ENCODE data around the gene GCLC. TPM values are rescaled to one million over a fixed set of nuclear protein-coding genes. Genes with fewer than 3 reads are reported as not detected.

Gene GCLC
- total RNA-seq, 1 experiment from 2014 or later, result 88.9 TPM

DNA sequence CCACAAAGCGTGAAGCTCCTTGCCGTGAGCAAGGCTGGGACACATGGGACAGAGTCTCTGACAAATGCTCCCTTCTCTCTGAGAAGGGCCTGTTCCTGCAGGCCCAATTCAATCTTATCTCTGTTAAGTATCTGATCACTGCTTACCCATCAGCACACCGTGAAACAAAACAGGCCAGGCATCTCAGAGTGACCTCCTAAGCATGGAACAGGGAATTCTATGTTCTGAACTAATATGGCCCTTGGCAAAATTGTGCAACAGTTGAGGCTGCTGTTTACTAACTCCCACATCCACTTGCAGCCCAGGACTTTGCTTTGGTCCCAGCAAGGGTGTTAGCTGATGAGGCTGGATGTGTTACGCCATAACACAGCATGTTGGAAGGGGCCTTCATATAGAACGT, 79.2 kb downstream of the GCLC start:
- ChIA-PET CTCF (interaction anchor here (0.7 kb wide), 1 partner anchor 106 kb away, joined by 3 read pairs; no protein-coding TSS in a partner anchor), POLR2A (interaction anchor here (0.6 kb wide), 1 partner anchor 328 kb away, joined by 3 read pairs; no protein-coding TSS in a partner anchor)
- peaks cover 20% of the 10 kb centered on the region for H3K4me1 Mint-ChIP-seq (ENCODE audit: low read depth, unreplicated experiment)
- H3K9me3 Mint-ChIP-seq (ENCODE audit: unreplicated experiment), result no peaks in the 10 kb centered on the region
- BruUV-seq (replicated peaks), result no TSS peak
- H3K4me1 ChIP-seq, result 0 out of 2 replicates have a peak, but pooled peaks cover 5% of the 10 kb centered on the region
- no peak overlapping the region for H3K4me3 Mint-ChIP-seq (ENCODE audit: unreplicated experiment)
- H3K27ac Mint-ChIP-seq (ENCODE audit: unreplicated experiment), result no peak overlapping the region
- H3K36me3 ChIP-seq (ENCODE audit: control insufficient read depth, insufficient read depth, low read length), result no peaks in the 10 kb centered on the region
- intact Hi-C loops (cut with micrococcal nuclease; ENCODE audit: unreplicated experiment), result no loop called here
- H3K36me3 Mint-ChIP-seq (ENCODE audit: insufficient read depth, unreplicated experiment), result no peaks in the 10 kb centered on the region
- peaks cover 4% of the 10 kb centered on the region for H3K27me3 Mint-ChIP-seq (ENCODE audit: insufficient read depth, unreplicated experiment)
- no peaks in the 10 kb centered on the region for H3K9me3 ChIP-seq
- DNase-seq, result peak; percentile 18 to 53
- no peaks in the 10 kb centered on the region for H3K27me3 ChIP-seq (replicated peaks; ENCODE audit: control insufficient read depth, insufficient read depth, low read length)
- no peak overlapping the region for H3K4me3 ChIP-seq (ENCODE audit: low read depth, low read length)
- TF ChIP-seq, protein P1, sequence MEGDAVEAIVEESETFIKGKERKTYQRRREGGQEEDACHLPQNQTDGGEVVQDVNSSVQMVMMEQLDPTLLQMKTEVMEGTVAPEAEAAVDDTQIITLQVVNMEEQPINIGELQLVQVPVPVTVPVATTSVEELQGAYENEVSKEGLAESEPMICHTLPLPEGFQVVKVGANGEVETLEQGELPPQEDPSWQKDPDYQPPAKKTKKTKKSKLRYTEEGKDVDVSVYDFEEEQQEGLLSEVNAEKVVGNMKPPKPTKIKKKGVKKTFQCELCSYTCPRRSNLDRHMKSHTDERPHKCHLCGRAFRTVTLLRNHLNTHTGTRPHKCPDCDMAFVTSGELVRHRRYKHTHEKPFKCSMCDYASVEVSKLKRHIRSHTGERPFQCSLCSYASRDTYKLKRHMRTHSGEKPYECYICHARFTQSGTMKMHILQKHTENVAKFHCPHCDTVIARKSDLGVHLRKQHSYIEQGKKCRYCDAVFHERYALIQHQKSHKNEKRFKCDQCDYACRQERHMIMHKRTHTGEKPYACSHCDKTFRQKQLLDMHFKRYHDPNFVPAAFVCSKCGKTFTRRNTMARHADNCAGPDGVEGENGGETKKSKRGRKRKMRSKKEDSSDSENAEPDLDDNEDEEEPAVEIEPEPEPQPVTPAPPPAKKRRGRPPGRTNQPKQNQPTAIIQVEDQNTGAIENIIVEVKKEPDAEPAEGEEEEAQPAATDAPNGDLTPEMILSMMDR (IDR thresholded peaks at IDR 0.05; ENCODE audit: insufficient read depth in 1 of 2, low read depth in 1 of 2, low read length in 1 of 2, severe bottlenecking in 1 of 2, unreplicated experiment in 1 of 2), result no peak

DNA sequence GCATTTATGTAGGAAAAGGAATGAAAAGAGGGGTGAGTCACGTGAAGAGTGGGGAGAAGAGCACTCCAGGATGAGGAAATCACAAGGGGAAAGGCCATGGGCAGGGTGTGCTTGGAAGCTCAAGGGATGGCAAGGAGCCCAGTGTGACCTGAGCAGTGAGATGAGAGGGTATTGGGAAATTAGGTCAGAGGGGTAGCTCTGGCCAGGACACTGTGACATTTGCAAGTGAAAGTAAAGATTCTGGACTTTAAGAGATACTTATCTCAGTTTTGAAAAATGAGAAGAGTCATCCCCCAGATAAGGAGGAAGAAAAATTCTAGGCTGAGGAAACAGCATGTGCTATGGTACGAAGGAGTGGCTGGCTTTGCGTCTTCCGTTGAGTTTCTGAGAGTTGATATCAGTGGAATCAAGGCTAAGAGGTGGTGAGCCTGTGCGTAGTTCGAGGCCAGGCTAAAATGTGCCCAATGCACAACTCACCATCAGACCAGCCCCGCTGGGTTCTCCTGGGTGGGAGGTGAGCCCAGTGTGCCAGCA, 79.9 kb downstream of the GCLC start:
- ChIA-PET CTCF (interaction anchor here (0.7 kb wide), 1 partner anchor 106 kb away, joined by 3 read pairs; no protein-coding TSS in a partner anchor), POLR2A (interaction anchor here (0.6 kb wide), 1 partner anchor 329 kb away, joined by 3 read pairs; no protein-coding TSS in a partner anchor)
- Mint-ChIP-seq H3K4me3 (ENCODE audit: unreplicated experiment) (no peak overlapping the region), H3K4me1 (ENCODE audit: low read depth, unreplicated experiment) (peaks cover 20% of the 10 kb centered on the region), H3K27me3 (ENCODE audit: insufficient read depth, unreplicated experiment) (peaks cover 4% of the 10 kb centered on the region), H3K27ac (ENCODE audit: unreplicated experiment) (no peak overlapping the region), H3K36me3 (ENCODE audit: insufficient read depth, unreplicated experiment) (no peaks in the 10 kb centered on the region), H3K9me3 (ENCODE audit: unreplicated experiment) (no peaks in the 10 kb centered on the region)
- DNase-seq, result no peak
- intact Hi-C loops (cut with micrococcal nuclease; ENCODE audit: unreplicated experiment), result no loop called here
- Histone ChIP-seq H3K4me1 (0 out of 2 replicates have a peak, but pooled peaks cover 5% of the 10 kb centered on the region), H3K36me3 (ENCODE audit: control insufficient read depth, insufficient read depth, low read length) (no peaks in the 10 kb centered on the region), H3K9me3 (no peaks in the 10 kb centered on the region), H3K4me3 (ENCODE audit: low read depth, low read length) (no peak overlapping the region), H3K27me3 (replicated peaks; ENCODE audit: control insufficient read depth, insufficient read depth, low read length) (no peaks in the 10 kb centered on the region)
- TF ChIP-seq, protein P1 (IDR thresholded peaks at IDR 0.05; ENCODE audit: insufficient read depth in 1 of 2, low read depth in 1 of 2, low read length in 1 of 2, severe bottlenecking in 1 of 2, unreplicated experiment in 1 of 2), result no peak
- no TSS peak for BruUV-seq (replicated peaks)

- no peak overlapping the region for H3K4me3 Mint-ChIP-seq (ENCODE audit: unreplicated experiment)
- 0 out of 2 replicates have a peak, but pooled peaks cover 5% of the 10 kb centered on the region for H3K4me1 ChIP-seq
- H3K9me3 ChIP-seq, result no peaks in the 10 kb centered on the region
- H3K4me1 Mint-ChIP-seq (ENCODE audit: low read depth, unreplicated experiment), result peaks cover 20% of the 10 kb centered on the region
- no peak overlapping the region for H3K27ac Mint-ChIP-seq (ENCODE audit: unreplicated experiment)
- DNase-seq, result no peak
- H3K27me3 Mint-ChIP-seq (ENCODE audit: insufficient read depth, unreplicated experiment), result peaks cover 4% of the 10 kb centered on the region
- CTCF ChIA-PET, result no interaction called here
- POLR2A ChIA-PET, result no interaction called here
- no peaks in the 10 kb centered on the region for H3K36me3 Mint-ChIP-seq (ENCODE audit: insufficient read depth, unreplicated experiment)
- H3K4me3 ChIP-seq (ENCODE audit: low read depth, low read length), result no peak overlapping the region
- H3K9me3 Mint-ChIP-seq (ENCODE audit: unreplicated experiment), result no peaks in the 10 kb centered on the region
- no peaks in the 10 kb centered on the region for H3K27me3 ChIP-seq (replicated peaks; ENCODE audit: control insufficient read depth, insufficient read depth, low read length)
- no peaks in the 10 kb centered on the region for H3K36me3 ChIP-seq (ENCODE audit: control insufficient read depth, insufficient read depth, low read length)
- TF ChIP-seq, protein P1 (IDR thresholded peaks at IDR 0.05; ENCODE audit: insufficient read depth in 1 of 2, low read depth in 1 of 2, low read length in 1 of 2, severe bottlenecking in 1 of 2, unreplicated experiment in 1 of 2), result no peak
- intact Hi-C loops (cut with micrococcal nuclease; ENCODE audit: unreplicated experiment), result no loop called here
- BruUV-seq (replicated peaks), result no TSS peak
Measured at GRCh38 chr6:53464483-53464882, 80.4 kb downstream of the GCLC start.
